Smooth muscle cell of the brain vasculature (primary cell): ENCODE results near the gene RNF213.
"Not testable (repeated sequence)": the region's sequence is repeated elsewhere in the genome, so short reads cannot be mapped to it uniquely, and the experiment has no call there.

Experiments used
- DNase-seq: peaks from one replicate; pipeline ENCODE4 v3.0.0-alpha.2; 2012; ENCODE audit warnings: low read depth, low spot score

The RNF213 gene

GRCh38 chr17:80223838-80224497, 36.7 kb upstream of the RNF213 start:
- DNase-seq: no peak

GRCh38 chr17:80224683-80225082, 36.0 kb upstream of the RNF213 start:
- no peak for DNase-seq

DNA sequence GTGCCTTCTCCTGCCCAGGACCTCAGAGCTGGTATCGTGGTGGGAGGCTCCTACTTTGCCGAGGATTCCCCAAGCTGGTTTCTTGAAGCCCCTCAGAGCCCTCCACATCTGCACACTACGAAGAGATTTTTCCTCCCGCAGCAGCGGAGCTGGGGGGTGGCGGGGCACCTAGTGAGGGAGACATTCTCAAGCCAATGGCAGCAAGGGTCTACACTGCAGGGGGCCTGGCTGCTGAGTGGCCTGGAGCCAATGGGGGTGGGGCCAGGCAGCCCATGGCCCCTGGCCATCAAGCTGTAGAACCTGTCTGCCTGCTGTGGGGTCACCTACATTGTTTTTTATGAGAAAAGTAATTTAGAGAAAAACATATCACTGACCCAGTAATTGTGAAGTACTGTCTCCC, 35.4 kb upstream of the RNF213 start:
- no peak for DNase-seq

GRCh38 chr17:80227156-80227555, 33.5 kb upstream of the RNF213 start:
- no peak for DNase-seq

DNA sequence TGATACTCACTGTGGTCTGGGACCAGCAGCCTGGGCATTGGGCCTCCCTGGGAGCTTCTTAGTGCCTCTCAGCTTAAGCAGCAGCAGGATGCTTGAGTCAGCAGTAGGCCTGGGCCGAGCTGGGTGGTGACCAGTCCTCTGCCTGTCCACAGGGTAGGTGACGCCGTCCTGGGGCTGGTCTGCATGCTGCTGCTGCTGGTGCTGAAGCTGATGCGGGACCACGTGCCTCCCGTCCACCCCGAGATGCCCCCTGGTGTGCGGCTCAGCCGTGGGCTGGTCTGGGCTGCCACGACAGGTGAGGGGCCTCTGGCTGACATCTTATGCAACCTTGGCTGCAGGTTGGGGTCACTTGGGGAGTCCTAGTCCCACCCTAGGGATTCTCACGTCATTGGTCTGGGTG, 33.0 kb upstream of the RNF213 start:
- DNase-seq: no peak

- DNase-seq: no peak
Observed at GRCh38 chr17:80228477-80228876, 32.2 kb upstream of the RNF213 start.

DNA sequence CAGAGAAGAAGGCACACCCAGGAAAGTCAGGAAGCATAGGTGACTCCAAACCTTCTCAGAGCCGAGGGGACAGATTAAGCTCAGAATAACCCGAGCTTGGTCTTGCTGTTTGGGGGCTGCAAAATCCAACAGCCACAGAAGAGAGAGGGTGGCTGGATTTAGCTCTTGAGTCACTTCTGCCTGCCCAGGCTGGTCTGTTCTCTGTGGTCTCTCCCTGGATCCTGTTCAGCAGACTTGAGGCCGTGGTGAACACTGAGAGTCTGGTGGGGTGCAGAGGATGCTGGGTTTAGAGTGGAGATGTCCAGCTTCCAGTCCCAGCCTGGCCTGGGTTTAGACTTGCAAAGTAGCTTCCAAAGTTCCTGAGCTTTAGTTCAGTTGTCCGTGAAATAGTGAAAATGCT, 31.6 kb upstream of the RNF213 start:
- no peak for DNase-seq

- DNase-seq: no peak
Observed at GRCh38 chr17:80232438-80232837, 28.2 kb upstream of the RNF213 start.

DNA sequence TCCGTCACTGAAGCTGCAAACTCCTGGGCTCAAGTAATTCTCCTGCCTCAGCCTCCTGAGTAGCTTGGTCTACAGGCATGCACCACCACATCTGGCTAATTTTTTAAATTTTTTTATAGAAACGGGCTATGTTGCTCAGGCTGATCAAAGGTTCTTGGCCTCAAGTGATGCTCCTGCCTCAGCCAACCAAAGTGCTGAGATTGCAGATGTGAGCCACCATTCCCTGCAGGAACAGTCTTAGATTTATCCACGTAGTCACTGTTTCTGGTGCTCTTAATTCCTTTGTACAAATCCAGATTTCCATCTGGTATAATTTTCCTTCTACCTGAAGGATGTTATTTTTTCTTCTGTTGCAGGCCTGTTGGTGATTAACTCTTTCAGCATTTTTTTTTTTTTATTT, 27.4 kb upstream of the RNF213 start:
- DNase-seq: no peak

- no peak for DNase-seq
Observed at GRCh38 chr17:80236911-80237310, 23.7 kb upstream of the RNF213 start.

GRCh38 chr17:80237386-80237785, 23.3 kb upstream of the RNF213 start:
- DNase-seq: no peak

- no peak for DNase-seq
Observed at GRCh38 chr17:80242505-80242904, 18.1 kb upstream of the RNF213 start.

DNA sequence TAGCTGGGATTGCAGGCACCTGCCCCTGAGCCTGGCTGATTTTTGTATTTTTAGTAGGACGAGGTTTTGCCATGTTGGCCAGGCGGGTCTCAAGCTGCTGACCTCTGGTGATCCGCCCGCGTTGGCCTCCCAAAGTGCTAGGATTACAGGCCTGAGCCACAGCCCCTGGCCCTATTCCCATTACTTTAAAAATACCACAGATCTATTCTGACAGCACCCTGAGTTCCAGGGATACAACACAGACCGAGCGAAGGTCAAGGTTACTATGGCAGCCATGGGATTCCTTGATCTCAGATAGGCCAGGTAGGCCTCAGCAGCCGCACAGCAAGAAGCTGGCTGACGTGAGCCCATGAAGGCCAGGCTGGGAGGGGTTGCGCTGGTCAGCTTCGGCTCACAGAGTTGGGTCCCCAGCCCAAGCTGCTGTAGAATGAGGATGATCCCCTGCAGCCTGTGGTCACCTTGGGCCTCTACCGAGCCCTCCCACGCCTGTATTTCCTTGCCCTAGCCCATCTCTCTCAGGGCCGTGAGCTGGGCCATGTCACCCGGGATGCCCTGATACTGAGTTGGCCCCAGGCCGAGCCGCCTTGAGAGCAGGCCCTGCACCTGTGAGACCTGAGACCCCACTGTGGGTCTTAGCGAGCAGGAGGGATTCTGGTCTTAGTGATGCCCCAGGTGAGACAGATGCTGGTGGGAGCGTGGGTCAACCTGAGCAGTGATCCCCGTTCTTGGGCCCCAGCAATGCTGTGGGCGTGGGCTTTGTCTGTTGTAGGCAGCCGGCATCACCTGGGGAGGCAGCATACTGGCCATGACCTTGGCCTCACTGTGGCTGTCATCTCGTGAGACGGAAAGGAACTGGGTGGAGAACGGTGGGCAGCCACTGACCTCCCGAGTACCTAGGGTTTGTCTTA, 16.9 kb upstream of the RNF213 start:
- DNase-seq: no peak

- DNase-seq: not testable (repeated sequence)
Observed at GRCh38 chr17:80244448-80244847, 16.2 kb upstream of the RNF213 start.

- DNase-seq: no peak
Observed at GRCh38 chr17:80244871-80245509, 15.7 kb upstream of the RNF213 start.

DNA sequence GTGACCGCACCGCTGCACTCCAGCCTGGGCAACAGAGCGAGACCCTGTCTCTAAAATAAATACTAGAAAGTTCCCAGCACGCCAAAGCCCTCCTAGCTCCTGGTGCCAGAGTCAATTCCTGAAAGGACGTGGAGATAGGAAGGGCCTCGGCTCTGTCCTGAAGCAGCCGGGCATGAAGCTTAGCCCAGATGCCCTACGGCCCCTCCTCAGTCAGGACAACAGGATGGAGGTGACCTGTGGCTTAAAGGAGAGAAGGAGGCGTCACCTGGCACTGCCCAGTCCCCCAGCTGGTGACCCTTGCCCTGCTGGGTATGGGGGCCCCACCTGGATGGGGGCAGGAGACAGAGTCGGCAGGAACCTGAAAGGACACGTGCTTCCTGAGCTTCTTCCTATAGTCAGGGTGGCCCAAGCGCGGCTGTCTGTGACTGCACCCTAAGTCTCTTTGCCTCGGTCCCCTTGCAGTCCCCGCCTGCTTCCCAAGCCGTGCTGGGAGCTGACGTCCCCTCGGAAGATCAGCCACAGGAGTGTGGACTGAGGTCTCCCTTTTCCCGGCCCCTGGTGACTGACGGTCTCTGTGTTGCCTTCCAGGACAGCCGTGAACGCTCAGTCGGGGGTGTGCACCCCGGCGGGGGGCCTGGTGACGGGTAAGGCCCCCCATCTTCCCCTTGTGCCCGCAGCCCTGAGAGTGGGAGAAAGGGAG, 14.9 kb upstream of the RNF213 start:
- DNase-seq: no peak

DNA sequence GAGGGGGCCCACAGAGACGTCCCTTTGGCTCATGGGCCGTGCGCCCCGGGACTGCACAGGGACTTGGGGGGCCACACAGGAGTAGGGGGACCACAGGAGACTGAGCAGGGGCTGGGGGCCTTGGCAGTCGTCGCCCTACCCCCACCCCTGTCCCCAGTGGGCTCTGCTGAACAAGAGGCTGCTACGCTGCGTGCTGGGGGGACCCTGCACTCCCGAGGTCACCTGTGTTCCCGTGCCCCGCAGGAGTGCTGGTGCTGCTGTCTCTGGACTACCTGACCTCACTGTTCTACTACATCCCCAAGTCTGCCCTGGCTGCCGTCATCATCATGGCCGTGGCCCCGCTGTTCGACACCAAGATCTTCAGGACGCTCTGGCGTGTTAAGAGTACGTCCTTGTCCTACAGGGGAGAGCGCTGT, 14.4 kb upstream of the RNF213 start:
- DNase-seq: no peak

DNA sequence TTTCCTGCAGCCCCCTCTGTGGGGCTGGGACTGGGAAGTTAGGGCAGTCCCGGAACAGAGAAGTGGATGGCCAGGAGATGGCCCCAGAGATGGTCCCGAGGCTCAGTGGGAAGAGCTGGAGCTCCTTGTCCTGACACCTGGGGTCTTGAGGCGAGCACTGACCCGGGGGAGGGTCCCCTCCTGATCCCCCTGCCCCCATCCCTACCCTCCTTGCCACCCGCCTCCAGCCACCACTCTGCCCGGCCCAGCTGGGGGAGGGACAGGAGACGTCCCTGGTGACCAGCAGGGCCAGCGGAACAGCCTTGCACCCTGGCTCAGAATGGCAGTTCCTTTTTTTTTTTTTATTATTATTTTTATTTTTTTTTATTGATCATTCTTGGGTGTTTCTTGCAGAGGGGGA, 13.9 kb upstream of the RNF213 start:
- DNase-seq: no peak

DNA sequence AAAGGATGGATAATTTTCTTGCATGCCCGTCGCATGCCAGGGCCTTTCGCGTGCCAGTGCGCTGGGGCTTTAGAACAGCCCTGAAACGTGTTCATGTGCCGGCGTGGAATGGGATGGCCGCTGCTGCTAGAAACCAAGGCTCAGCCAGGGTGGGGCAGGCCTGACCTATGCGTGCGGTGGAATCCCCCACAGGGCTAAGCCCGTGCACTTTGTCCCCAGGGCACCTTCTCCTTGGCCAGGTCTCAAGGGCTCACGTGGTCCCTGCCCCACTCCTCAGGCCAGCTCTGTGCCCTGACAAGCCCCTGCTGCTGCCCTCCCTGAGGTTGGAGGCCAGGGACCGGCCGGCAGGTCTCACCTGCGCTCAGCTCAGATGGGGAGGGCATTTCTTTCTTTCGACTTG, 13.1 kb upstream of the RNF213 start:
- no peak for DNase-seq

GRCh38 chr17:80248001-80248893, 12.4 kb upstream of the RNF213 start:
- no peak for DNase-seq
